ENCODE data around the gene SH3GL2.

SH3GL2 gene

DNA sequence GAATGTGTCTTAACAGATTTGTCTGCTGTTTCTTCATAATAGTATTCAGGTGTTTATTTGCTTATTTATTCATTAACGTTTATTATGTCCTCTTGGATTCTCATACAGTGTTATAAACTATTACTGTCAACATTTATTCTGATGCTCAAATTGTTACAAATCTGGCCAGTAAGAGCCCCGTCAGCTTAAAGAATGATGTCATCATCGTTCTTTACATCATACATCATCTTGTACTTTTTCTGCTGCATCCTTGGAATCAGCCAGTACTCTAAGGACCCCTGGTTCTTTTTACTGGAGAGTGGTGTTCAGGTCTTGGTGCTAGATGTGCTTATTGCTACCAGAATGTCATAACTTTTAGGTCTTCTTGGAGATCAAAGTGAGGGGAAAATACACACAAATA is 86.6 kb downstream of the SH3GL2 start:
- no peak for DNase-seq

DNA sequence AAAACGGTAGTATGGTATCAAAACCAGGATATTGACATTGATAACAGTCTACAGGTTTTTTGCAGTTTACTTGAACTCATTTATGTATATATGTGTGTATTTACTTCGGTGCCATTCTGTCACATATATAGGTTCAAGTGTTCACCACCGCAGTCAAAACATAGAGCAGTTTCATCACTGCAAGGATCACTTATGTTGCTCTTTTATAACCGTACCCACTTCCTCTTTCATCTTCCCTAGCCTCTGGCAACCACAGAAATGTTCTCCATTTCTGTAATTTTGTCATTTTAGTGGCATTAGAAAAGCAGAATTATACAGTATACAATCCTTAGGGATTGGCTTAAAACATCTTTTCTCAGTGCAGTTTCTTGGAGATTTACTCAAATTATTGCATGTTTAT is 90.3 kb downstream of the SH3GL2 start:
- DNase-seq, result no peak

GRCh38 chr9:17682684-17683083 is 103.8 kb downstream of the SH3GL2 start:
- no peak for DNase-seq

DNA sequence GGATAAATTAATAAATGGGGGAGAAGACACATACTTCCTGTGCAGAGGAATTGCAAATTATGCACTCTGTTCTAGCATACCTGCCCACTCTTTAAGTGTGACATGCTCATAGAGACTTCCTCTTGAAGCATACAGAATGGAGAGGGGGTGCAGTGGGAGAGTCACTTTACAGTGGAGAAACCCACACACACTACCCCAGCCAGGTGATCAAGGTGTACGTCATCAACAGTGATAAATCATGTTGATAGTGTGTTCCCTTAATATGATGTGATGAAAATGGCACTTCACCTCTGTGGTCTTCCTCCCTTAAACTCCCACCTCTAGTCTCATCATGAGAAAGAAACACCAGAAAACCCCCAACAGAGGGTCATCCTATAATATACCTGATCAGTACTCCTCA is 110.0 kb downstream of the SH3GL2 start:
- DNase-seq, result no peak

DNA sequence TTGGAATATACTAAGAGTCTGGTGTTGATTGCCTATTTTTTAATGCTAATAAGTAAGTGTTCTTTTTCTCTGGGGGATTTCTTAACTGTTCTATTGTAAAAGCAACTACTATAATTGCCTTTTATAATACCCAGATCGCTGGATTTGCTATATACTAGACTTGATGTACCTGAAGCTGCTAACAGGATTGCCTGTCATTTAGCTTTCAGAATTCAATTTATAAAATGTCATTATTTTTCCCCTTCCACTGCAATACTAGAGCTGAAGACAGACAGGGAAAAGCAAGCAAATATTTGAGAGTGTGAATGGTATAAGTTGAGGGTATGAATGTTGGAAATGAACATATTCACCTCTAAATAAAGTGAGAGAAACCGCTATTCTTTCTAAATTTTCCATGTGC is 115.5 kb downstream of the SH3GL2 start:
- no peak for DNase-seq

DNA sequence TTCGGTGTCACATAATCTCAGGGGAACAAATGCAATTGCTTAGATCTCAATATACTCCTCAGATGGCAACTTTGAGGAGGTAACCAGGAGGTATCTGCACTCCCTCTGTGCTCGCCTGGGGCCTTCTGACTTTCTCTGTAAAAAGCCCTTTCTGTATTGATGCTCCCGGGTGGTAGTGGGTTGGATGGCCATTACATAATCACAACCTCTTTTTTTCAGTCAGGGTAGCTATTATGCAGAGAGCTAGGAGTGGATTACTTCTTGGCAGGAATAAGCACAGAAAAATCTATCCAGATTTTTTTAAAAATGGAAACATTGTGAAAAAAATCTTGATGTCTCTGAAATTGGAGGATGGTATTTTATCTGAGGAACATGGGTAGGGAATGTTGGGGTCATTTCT is 116.6 kb downstream of the SH3GL2 start:
- no peak for DNase-seq

GRCh38 chr9:17699615-17700330 is 120.9 kb downstream of the SH3GL2 start:
- no peak for DNase-seq

DNA sequence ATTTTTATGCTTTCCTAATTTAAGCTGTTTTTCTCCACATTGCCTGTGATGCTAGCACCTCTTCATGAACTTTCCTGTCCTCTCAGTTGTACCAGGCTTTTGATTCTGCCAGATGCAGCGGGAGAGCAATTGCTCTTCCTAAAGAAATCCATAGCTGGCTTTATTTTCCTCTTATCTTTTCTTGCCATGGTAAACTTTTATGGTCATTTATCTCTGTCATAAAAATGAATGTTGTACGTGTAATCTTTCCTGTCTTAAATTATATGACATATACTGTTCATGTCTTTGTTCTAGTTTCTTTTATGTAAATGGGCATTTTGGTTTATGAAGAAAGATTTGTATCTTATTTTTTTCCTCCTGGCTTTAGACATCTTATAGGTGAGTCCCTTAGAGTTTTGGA is 127.5 kb downstream of the SH3GL2 start:
- no peak for DNase-seq

DNA sequence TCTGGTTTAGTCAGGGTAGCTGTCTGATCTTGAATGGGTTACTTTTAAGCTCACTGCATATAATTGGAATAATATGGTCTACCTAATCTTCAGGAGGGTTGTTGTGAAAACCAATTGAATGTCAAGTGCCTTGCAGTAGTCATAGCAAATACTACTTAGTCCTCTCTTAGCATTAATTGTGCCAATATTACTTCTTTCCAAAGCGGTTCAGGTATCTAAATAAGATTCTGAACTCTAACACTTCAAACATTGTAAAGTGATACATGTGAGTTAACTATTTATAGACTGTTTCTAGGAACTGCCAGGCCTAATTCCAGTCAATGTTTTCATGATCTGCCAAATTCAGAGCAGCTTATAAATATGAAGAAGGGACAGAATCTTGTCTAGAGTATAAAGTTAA is 140.2 kb downstream of the SH3GL2 start:
- no peak for DNase-seq

DNA sequence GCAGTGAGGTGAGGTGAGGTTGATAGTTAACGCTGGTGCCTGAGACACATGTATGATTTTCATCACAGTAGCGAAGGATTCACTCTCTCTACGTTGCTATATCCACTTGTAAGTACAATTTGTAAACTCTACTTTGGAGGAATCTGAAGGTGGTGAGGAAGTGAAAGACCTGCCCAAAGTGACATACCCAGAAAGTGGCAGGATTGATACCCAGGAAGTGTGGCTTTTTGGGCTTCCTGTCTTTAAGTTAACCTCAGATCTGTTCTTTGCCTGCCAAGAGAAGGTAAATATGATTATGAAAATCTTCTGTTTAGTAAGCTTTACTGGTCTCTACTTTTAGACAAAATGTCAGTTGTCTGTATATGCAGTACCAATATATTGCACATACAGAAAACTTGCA is 143.1 kb downstream of the SH3GL2 start:
- no peak for DNase-seq

DNA sequence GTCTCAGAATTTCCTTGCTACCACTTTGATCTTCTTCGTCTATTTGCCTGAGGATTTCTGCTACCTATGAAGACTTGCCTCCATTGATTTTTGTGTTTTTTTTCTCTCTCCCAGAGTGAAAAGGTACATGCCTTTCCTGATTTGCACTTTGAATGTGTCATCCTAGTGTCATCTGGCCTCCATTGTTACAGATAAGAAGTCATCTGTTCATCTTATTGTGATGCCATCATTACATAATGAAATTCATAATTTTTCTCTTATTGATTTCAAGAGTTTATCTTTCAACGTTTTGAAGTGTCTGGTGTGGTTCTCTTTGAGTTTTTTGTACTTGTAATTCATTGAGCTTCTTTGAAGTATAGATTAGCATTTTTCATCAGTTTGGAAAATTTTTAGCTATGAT is 144.8 kb downstream of the SH3GL2 start:
- DNase-seq, result no peak

DNA sequence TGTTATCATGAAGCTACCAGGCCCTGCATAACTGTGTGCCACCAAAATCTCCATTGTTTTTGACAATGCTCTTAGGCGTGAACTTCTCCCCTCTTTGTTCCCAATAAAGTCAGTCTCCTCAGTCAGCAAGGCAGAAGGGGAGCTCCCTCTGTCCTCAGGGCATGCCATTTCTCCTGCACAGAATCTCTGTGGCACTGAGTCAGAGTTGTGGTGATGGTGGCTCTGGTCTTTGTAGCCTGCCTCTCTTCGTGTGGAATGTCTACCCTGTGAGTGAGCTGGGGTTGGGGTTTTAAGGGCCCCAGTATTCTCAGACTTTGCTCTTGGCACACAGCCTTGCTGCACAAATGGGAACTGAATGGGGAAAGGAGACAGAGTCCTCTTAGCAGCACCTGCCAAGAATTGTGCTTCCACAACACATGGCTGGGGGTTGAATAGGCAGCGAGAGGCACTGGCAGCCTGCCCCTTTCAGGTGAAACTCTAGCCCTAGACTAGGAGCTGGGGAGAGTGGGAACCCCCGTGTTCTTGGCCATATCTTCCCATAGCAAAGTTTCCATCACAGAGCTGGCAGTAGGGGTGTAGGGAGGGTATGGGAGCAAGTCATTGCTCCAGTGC is 146.6 kb downstream of the SH3GL2 start:
- DNase-seq, result no peak

GRCh38 chr9:17726298-17726697 is 147.4 kb downstream of the SH3GL2 start:
- no peak for DNase-seq

- no peak for DNase-seq
These were observed 152.0 kb downstream of the SH3GL2 start for GRCh38 chr9:17730899-17731298.

DNA sequence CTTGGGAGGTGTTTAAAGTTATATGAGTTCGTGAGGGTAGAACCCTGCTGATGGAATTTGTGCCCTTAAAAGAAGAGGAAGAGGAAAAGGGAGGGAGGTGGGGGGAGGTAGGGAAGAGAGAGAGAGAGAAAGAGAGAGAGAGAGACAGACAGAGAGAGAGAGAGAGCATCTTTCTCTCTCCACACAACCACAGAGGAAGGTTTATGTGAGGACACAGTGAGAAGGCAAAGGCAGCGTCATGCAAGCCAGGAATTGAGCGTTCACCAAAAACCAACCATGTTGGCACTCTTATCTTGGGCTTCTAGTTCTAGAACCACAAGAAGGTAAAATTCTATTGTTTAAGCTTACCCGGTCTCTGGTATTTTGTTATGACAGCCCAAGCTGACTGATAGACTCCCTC is 152.4 kb downstream of the SH3GL2 start:
- no peak for DNase-seq

DNA sequence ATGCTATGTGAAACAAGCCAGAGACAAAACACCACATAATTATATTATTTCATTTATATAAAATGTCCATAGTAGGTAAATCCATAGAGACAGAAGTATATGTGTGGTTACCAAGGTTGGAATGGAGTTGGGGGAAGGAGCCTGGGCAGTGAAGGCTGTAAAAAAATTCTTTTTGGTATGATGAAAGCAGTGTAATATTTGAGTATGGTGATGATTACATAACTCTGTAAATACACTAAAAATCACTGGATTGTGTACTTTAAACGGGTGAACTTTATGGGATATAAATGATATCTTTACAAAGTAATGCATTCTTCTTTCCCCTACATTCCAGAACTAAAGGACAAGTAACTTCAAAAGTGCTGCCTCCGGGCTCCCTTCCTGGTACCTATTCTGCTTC is 155.8 kb downstream of the SH3GL2 start:
- DNase-seq, result no peak

DNA sequence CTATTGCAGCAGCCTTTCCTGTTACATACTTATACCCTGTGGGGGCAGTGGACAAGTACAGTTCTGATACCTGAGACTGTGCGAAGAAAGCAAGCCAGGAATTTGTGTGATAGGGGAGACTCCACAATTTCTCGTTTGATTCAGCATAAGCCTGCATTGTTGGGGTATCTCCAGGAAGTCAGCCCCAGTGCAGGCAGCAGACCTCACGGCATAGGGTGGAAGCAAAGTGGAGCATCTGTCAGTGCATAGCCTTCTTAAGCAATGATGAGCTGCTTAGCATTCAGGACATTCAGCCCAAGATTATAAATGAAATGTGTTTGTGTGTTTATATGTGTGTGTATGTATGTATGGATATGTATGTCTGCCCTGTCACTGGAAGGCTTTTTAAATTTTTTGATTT is 157.0 kb downstream of the SH3GL2 start:
- DNase-seq, result no peak

GRCh38 chr9:17739022-17739421 is 160.2 kb downstream of the SH3GL2 start:
- DNase-seq, result no peak

GRCh38 chr9:17739736-17740135 is 160.9 kb downstream of the SH3GL2 start:
- DNase-seq, result no peak

GRCh38 chr9:17742067-17742466 is 163.2 kb downstream of the SH3GL2 start:
- DNase-seq, result no peak

DNA sequence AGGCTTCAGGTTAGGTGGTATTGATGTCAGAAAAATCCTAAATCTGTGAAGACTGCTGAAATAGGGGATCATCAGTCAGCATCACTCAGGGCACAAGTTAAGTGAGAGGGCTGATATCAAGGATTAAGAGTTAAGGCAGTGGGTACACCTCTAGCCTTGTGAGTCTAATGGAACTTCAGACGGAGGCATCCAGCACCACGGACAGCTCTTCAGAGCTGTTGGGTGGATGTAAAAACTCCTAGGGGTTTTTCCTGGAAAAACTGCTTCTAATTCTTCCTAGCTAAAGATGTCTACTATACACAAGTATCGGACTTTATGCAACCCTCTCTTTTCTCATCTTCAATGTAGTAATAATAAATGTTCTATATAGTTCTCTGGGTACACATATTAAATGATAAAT is 165.9 kb downstream of the SH3GL2 start:
- no peak for DNase-seq

- no peak for DNase-seq
These were observed 171.4 kb downstream of the SH3GL2 start for GRCh38 chr9:17750269-17750668.

GRCh38 chr9:17751486-17751885 is 172.6 kb downstream of the SH3GL2 start:
- no peak for DNase-seq

DNA sequence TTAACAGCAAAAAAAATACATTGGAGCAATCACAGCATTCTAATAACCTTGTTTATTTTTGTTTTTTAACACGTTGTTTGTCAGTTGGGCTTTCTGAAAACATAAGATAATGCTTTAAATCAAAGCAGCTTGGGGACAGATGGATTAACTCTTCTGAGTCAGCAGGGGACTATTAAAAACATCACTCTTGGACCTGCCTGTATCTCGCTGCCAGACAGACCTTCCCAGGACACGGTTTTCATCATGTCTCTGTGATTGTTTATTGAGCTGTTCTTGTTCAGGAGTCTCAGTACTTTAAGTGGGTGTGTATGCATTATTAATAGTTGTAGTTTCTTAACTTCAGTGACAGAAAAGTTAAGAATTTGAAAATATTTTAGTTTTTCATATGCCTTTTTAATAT is 173.2 kb downstream of the SH3GL2 start:
- DNase-seq, result no peak

- DNase-seq, result no peak
These were observed 178.9 kb downstream of the SH3GL2 start for GRCh38 chr9:17757816-17758215.

Measured in stimulated activated naive CD4-positive, alpha-beta T cell treated with Interleukin-2 at 50 U/mL for 16 hours (primary cell).